HG03097 (cell line): Measurements from ENCODE around the gene PDZD11.
"Not testable (repeated sequence)": the region's sequence is repeated elsewhere in the genome, so short reads cannot be mapped to it uniquely, and the experiment has no call there.

Source experiments
- ATAC-seq: cut with Tn5 transposase; IDR thresholded peaks from one replicate; pipeline ENCODE4 v1.9.1; 2021; ENCODE audit not compliant: unreplicated experiment, low FRiP score

The PDZD11 gene

DNA sequence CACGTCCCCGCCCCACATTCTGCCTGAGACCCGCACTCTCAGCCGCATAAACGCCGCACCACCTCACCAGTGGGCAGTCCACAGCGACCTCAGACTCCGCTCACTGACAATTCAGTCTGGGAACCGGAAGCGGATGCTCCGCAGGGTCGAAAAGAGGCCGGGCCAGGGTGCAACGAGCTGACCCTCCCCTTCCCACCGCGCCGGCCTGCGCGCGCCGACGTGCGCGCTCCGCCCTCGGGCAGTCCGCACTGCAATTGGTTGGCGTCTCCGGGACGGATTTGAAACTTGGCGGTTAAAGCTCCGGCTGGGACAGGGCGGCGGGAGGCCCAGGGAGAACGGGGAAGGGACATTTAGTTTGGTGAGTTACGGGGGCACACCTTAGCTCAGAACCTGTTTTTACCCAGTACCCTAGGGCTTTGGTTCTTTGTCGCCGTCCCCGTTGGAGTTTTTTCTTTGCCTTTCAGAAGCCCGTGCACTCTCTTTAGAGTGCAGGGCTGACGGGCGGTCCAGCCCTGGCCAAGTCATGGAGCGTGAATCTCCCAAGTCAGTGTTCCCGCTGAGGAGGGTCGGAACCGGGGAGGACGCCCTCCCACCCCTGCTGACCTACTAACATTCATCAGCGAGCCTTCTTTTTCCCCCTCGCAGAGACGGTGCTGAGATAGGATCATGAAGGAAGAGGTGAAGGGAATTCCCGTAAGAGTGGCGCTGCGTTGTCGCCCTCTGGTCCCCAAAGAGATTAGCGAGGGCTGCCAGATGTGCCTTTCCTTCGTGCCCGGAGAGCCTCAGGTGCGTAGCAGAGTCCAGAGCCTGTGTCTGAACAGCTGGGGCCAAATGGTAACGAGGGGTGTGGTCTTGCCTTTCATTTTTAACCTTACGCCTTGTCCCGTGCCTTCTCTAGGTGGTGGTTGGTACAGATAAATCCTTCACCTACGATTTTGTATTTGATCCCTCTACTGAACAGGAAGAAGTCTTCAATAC is at the start of gene PDZD11, which contains the start of gene KIF4A:
PDZD11 (minus strand) TSS at position 135 of the 978 bp plus-strand sequence. CDS start 586 bp downstream, outside the sequence.
KIF4A (plus strand) TSS at position 312 of the 978 bp plus-strand sequence; CDS start at position 667, 355 bp downstream.
- ATAC-seq = peak; percentile 92

DNA sequence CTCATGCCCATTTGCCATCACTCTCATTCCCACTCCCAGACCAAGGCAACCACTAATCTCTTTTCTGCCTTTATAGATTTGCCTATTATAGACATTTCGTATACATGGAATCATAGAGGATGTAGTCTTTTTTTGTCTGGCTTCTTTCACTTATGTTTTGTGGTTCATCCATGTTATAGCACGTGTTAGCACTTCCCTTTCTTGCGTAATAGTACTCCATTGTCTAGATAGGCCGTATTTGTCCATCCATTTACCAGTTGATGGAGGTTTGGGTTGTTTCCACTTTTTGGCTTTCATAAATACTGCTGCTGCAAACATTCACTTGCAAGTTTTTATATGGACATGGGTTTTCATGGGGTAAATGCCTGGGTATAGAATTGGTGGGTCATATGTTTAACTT is 48.6 kb upstream of the PDZD11 start:
- ATAC-seq = no peak

GRCh38 chrX:70336767-70337166 is 47.0 kb upstream of the PDZD11 start:
- peak; percentile 100 for ATAC-seq

DNA sequence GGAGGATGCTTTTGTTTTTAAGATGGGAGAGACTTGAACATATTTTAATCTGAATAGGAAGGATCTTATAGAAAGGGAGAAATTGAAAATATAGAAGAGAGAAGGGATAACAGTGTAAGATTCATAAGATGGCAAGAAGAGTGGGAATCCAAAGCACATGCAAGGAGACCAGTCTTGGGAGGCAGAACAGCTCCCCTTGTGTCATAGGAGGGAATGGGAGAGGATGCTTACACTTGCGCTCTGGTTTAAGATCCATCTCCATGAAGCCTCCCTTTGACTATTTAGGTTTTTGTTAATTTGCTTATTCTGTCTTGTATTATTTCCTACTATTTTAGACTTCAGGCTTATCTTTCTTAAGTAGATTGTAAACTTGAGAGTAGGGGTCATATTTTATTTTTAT is 42.9 kb upstream of the PDZD11 start:
- ATAC-seq = no peak

DNA sequence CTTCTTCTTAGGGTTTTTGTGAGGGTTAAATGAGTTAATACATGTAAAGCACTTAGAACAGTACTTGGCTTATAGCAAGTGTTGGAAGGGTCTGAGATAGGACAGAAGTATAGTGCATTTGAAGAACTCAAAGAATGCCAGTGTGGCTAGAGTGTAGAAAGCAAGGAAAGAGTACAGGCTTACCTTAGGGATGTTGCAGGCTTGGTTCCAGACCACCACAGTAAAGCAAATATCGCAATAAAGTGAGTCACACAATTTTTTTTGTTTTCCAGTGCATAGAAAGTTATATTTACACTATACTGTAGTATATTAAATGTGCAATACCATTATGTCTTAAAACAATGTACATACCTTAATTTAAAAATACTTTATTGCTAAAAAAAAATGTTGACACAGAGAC is 41.4 kb upstream of the PDZD11 start:
- ATAC-seq = no peak

DNA sequence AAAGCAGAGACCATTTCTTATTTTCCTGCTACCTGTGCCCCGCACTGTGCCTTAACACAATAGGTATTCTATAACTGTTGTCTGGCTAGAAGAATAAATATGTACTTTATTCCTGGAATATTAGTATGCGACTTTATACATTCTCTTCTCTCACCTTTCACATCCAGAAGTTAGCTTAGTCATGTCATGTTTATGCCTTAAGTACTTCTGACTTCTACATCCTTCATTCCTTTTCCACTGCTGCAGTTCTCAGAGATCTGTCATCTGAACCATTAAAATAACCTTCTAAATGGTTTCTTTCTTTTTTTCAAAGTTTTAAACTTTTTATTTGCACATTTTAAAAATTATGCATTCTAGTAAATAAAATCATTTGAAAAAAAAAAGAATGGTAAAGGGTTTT is 34.6 kb upstream of the PDZD11 start:
- ATAC-seq = no peak

DNA sequence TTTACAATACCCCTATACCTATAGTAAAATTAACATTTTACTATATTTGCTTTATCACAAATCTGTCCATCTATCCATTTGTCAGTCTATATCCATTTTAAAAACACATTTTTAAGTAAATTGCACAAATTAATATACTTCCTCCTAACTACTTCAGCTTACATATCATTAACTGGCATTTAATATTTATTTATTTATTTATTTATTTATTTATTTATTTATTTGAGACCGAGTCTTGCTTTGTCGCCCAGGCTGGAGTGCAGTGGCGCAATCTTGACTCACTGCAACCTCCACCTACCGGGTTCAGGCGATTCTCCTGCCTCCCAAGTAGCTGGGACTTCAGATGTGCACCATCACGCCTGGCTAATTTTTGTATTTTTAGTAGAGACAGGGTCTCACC is 33.9 kb upstream of the PDZD11 start:
- ATAC-seq = not testable (repeated sequence)

GRCh38 chrX:70322784-70323183 is 33.1 kb upstream of the PDZD11 start:
- ATAC-seq = no peak

DNA sequence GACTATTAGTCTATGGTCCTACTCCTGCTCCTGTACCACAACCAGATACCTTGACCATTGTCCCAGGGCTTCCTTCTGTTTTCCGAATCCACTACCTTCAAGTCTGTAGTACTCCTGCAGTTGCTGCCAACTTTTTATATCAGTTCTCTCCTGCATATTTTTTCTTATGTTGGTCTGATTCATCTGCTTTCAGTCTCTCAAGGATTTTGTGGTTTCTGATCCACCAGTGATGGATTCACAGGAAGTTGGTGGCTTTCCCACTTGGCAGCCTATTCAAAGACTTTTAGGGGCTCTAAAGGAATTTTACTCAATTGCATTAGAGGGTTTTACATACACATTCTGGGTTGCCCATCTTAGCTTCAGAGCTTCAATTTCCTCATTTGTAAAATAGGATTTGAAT is 23.8 kb upstream of the PDZD11 start:
- ATAC-seq = no peak

- ATAC-seq = no peak
Observed at GRCh38 chrX:70301716-70302115, 12.0 kb upstream of the PDZD11 start.

- ATAC-seq = no peak
Observed at GRCh38 chrX:70293621-70294020, 3.9 kb upstream of the PDZD11 start.

DNA sequence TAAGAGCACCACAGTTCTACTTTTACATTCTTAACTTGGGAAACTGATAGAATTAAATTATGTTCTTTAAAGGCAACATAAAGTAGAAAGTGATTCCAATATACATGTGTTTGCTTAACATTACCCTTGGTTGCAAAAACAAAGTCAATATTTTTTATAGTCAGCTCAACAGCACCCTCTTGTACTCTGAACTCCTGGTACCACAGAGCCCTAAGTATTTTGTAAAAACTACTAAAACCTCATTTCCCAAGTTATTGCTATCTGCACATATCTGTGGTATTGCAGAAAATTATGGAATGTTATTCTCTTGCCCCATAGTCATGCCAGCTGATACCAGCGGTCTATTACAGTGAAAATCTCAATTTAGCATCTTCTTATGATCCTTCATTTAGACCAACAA is 3.1 kb upstream of the PDZD11 start:
- no peak for ATAC-seq

DNA sequence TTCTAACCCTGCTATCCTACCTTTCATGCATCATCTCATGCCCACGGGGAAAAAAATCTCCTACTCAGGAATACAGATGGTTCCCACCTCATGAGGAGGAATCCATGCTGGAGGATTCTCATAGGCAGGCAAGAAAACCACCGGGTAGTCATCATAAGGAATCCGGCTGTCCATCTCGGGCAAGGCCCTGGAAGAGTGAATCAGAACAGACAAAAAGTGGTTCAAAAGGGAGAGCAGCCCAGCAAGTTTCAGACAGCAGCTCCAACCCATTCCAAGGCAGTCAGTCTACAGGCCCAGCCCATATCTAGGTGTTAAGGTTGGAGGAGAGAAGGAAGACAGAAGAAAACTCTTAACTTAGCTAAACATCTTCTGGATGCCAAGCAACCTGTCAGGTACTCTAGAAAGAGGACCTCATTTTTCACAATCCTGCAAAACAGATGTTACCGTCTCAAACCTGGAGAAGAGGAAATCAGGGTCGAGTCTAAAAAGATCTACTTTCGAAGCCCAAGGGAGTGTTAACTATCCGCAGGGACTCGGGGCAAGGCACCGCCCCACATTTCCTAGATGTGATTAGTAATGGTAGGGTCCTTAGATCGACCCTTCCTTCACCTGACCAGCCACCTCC is 447 bp downstream of the PDZD11 start:
- ATAC-seq = no peak

GRCh38 chrX:70281951-70282350 is 7.8 kb downstream of the PDZD11 start, which contains the start of gene RAB41:
Gene RAB41, plus strand, starts transcription at chrX:70282172. Its CDS starts 46 bp downstream, at chrX:70282218.
- no peak for ATAC-seq

GRCh38 chrX:70280573-70280972 is 9.2 kb downstream of the PDZD11 start:
- ATAC-seq = no peak

DNA sequence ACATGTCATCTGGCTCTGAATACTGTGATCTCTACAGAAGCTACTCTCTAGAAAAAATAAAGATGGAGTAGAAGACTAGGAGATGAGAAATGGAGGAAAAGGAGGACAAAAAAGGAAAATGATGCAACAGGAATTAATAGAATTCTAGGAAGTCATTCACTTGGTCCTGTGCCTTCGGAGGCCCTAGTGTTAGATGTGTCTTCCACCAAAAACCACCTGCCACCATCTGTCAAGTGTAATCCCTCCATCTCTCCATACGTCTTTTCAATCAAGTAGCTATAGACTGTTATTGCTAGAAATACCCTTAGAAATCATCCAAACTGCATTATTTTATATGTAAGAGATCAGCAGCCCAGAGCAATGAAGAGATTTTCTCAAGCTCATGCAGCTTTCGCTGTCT is 10.6 kb downstream of the PDZD11 start:
- no peak for ATAC-seq

- ATAC-seq = not testable (repeated sequence)
Observed at GRCh38 chrX:70274029-70274428, 15.7 kb downstream of the PDZD11 start.

GRCh38 chrX:70268034-70268433 is 21.7 kb downstream of the PDZD11 start, which contains the start of gene ARR3:
Gene ARR3, plus strand, starts transcription at chrX:70268334. Its CDS starts 1,052 bp downstream, at chrX:70269386.
- ATAC-seq = no peak

DNA sequence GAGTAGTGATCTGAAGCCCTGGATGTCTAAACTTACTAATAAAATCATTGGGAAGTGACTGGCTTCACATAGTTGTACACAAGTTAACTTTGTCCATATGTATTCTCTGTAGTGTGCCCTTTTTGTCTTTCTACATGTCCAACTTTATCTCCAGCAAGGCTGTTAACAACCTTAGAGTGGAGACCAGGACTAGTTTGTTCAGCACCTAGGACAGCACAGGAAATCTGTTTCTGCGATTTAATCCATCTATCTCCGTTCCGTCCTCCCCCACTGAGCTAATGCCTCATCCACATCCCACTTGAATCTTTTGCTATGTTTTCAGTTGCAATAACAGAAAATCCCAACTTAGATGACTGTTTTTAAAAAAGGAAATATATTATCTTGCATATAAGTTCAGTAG is 24.9 kb downstream of the PDZD11 start:
- no peak for ATAC-seq

DNA sequence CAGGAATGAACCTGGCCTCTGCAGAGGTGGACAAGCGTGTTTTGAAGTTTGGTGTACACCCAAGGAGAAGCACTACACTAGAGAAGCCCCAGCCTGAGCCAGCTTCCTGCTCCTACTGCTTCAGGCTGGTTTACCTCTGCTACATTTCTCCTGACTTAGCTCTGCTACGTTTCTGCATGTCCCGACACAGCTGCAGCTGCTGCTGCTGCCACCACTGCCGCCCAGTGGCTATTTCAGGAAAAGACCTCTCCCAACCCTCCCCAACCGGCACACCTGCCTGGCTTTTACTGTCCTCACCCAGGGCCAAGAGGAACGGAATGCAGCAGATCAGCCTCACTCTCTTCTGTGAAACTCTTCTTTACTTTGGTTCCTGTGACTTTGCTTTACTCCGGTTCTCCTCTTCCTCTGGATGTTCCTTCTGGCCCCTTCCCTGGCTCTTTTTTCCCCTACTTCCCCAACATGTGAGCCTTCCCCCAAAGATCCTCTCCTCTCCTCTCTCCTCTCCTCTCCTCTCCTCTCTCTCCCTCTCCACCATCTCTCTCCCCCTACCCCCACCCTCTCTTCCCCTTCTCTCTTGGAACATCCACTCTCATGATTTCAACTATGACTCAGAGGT is 26.7 kb downstream of the PDZD11 start:
- no peak for ATAC-seq

- no peak for ATAC-seq
Observed at GRCh38 chrX:70260104-70260503, 29.6 kb downstream of the PDZD11 start, which contains the start of gene P2RY4. Gene P2RY4, minus strand, starts transcription at chrX:70260204. Its CDS starts 580 bp downstream, at chrX:70259624.
